DOHH2 (cell line): ENCODE data around the gene POTEJ.
"Not testable (repeated sequence)": the region's sequence is repeated elsewhere in the genome, so short reads cannot be mapped to it uniquely, and the experiment has no call there.

Experiments used
- H3F3A ChIP-seq: fragments of 200-600 bp; sonication (generic), shearing (Covaris generic); 2 replicates; pipeline ENCODE4 v1.6.0; 2016; ENCODE audit warnings: antibody characterized with exemption, mild to moderate bottlenecking; ENCODE audit not compliant: control insufficient read depth, insufficient read depth
- H3K27ac ChIP-seq: fragments of 200-600 bp; sonication (generic); 2 replicates; pipeline ENCODE4 v1.5.1; 2014; ENCODE audit warnings: low read depth, mild to moderate bottlenecking, low read length, moderate library complexity
- H3K27me3 ChIP-seq: fragments of 200-600 bp; sonication (generic); 2 replicates; pipeline ENCODE4 v1.6.1; 2014; ENCODE audit warnings: mild to moderate bottlenecking, low read length, mixed read lengths; ENCODE audit not compliant: control insufficient read depth
- H3K36me3 ChIP-seq: fragments of 200-600 bp; sonication (generic); 2 replicates; pipeline ENCODE4 v1.6.1; 2014; ENCODE audit warnings: mild to moderate bottlenecking, low read length, moderate library complexity, mixed read lengths; ENCODE audit not compliant: control insufficient read depth
- H3K4me1 ChIP-seq: fragments of 200-600 bp; sonication (generic); 2 replicates; pipeline ENCODE4 v1.6.1; 2014; ENCODE audit warnings: mild to moderate bottlenecking, low read length, mixed read lengths; ENCODE audit not compliant: control insufficient read depth
- H3K4me2 ChIP-seq: fragments of 200-600 bp; sonication (generic); 2 replicates; pipeline ENCODE4 v1.6.0; 2014; ENCODE audit warnings: mild to moderate bottlenecking, low read length, moderate library complexity
- H3K4me3 ChIP-seq: fragments of 200-600 bp; sonication (generic); 2 replicates; pipeline ENCODE4 v1.5.1; 2014; ENCODE audit warnings: mild to moderate bottlenecking, low read length, mixed read lengths
- H3K79me2 ChIP-seq: fragments of 200-600 bp; sonication (generic); 2 replicates; pipeline ENCODE4 v1.6.1; 2014; ENCODE audit warnings: mild to moderate bottlenecking, low read length, mixed read lengths; ENCODE audit not compliant: control insufficient read depth
- H3K9me2 ChIP-seq: fragments of 200-600 bp; sonication (generic); replicated peaks from 2 replicates; pipeline ENCODE4 v1.6.1; 2014; ENCODE audit warnings: mild to moderate bottlenecking, low read length, mixed read lengths; ENCODE audit not compliant: control insufficient read depth
- H3K9me3 ChIP-seq: fragments of 200-600 bp; sonication (generic); 2 replicates; pipeline ENCODE4 v1.6.1; 2014; ENCODE audit warnings: antibody characterized with exemption, low read length, mixed read lengths; ENCODE audit not compliant: control insufficient read depth, insufficient read depth
- H4K20me1 ChIP-seq: fragments of 200-600 bp; sonication (generic); 2 replicates; pipeline ENCODE4 v1.6.0; 2014; ENCODE audit warnings: low read depth, mild to moderate bottlenecking, antibody characterized with exemption, low read length, moderate library complexity; ENCODE audit not compliant: control insufficient read depth, insufficient read depth

POTEJ gene

GRCh38 chr2:130670026-130670745, 58.9 kb downstream of the POTEJ start:
- not testable (repeated sequence) for H4K20me1 ChIP-seq, H3K4me3 ChIP-seq, H3K27ac ChIP-seq, H3F3A ChIP-seq, H3K9me3 ChIP-seq, H3K9me2 ChIP-seq, H3K79me2 ChIP-seq, H3K36me3 ChIP-seq, H3K27me3 ChIP-seq, H3K4me1 ChIP-seq, H3K4me2 ChIP-seq

- not testable (repeated sequence) for H3K4me2 ChIP-seq, H3K4me3 ChIP-seq, H3K79me2 ChIP-seq, H3K36me3 ChIP-seq, H3K4me1 ChIP-seq, H3K9me3 ChIP-seq, H3K27me3 ChIP-seq, H3K9me2 ChIP-seq, H3K27ac ChIP-seq, H4K20me1 ChIP-seq, H3F3A ChIP-seq
Measured at GRCh38 chr2:130692041-130692770, 81.0 kb downstream of the POTEJ start.

- not testable (repeated sequence) for H3K27me3 ChIP-seq, H3K9me2 ChIP-seq, H3K4me3 ChIP-seq, H3K36me3 ChIP-seq, H3K79me2 ChIP-seq, H3K27ac ChIP-seq, H3K4me1 ChIP-seq, H4K20me1 ChIP-seq, H3F3A ChIP-seq, H3K9me3 ChIP-seq, H3K4me2 ChIP-seq
Measured at GRCh38 chr2:130693474-130693873, 82.2 kb downstream of the POTEJ start.

GRCh38 chr2:130703250-130703649, 92.0 kb downstream of the POTEJ start:
- not testable (repeated sequence) for H3K4me2 ChIP-seq, H4K20me1 ChIP-seq, H3F3A ChIP-seq, H3K79me2 ChIP-seq, H3K4me3 ChIP-seq, H3K27me3 ChIP-seq, H3K36me3 ChIP-seq, H3K9me3 ChIP-seq, H3K4me1 ChIP-seq, H3K27ac ChIP-seq, H3K9me2 ChIP-seq
